IgD-negative memory B cell (primary cell): Measurements from ENCODE around the gene ILDR1. TPM values are rescaled to one million over a fixed set of nuclear protein-coding genes. Genes with fewer than 3 reads are reported as not detected.
"Not testable (repeated sequence)": the region's sequence is repeated elsewhere in the genome, so short reads cannot be mapped to it uniquely, and the experiment has no call there.

ENCODE experiments used
- H3K27ac Mint-ChIP-seq, 3 donors: one replicate each; pipeline ENCODE4 v1.8.0; 2020 to 2022; ENCODE audit warnings: mild to moderate bottlenecking in 3 of 3, mixed read lengths in 3 of 3, moderate library complexity in 1 of 3
- H3K27me3 Mint-ChIP-seq: one replicate; pipeline ENCODE4 v1.8.0; 2021; ENCODE audit warnings: mixed read lengths
- H3K36me3 Mint-ChIP-seq: one replicate; pipeline ENCODE4 v1.8.0; 2020; ENCODE audit warnings: mild to moderate bottlenecking, mixed read lengths
- H3K4me1 Mint-ChIP-seq, 3 donors: one replicate each; pipeline ENCODE4 v1.8.0; 2020 to 2022; ENCODE audit warnings: mixed read lengths in 3 of 3, mild to moderate bottlenecking in 1 of 3
- H3K4me3 Mint-ChIP-seq, 4 donors: one replicate each; pipeline ENCODE4 v1.8.0; 2020 to 2022; ENCODE audit warnings: mild to moderate bottlenecking in 4 of 4, mixed read lengths in 4 of 4, moderate library complexity in 3 of 4
- H3K9me3 Mint-ChIP-seq, 3 donors: one replicate each; pipeline ENCODE4 v1.8.0; 2020 to 2021; ENCODE audit warnings: mixed read lengths in 3 of 3, mild to moderate bottlenecking in 1 of 3
- polyA plus RNA-seq: library from polyadenylated mRNA; unstranded; fragments of 300-500 nt; fragmentation: Illumina TruSeq; gene quantifications from one replicate; pipeline ENCODE4 v1.2.3, GENCODE V29; 2021

The ILDR1 gene
- polyA plus RNA-seq, 1 donor from 2014 or later = 4.0 TPM

DNA sequence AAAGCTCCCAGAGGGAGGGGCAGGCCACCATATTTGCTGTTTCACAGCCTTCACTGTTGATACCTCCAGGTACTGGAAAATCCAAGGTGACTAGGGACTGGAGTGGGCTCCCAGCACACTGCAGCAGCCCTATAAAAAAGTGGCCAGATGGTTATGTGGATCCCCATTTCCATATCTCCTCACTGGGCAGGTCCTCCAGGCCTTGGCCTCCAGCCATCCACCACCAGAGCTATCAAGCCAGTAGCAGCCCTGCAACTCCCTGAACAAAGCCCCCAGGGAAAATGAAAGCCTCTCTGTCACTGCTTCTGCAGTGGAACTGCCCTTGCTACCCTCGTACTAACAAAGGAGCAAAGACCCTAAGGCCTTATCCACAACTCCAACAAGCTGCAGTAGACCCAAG, 58.4 kb downstream of the ILDR1 start:
- Mint-ChIP-seq H3K4me3 (no peak overlapping the region), H3K4me1 (no peaks in the 10 kb centered on the region), H3K27me3 (no peaks in the 10 kb centered on the region), H3K27ac (no peak overlapping the region), H3K36me3 (peaks cover 14% of the 10 kb centered on the region), H3K9me3 (peaks cover 3 to 26% (median 5%) of the 10 kb centered on the region in 3 donors)

DNA sequence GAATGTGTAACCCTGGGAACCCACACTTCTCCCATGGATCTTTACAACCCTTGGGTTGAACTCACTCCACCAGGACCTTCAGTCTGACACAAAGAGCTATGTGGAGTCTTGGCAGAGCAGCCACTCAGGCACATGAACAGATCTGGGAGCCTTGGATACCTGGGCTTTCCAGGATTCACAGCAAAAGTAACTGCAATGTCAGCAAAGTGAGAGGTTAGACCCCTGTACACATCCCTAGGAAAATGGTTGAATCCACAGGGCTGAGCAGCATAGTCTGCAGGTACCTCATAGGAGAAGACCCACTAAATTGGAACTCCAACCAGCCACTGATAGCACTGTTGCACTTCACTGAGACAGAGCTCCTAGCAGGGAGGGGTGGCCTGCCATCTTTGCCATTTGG, 59.6 kb downstream of the ILDR1 start:
- no peak overlapping the region for H3K27ac Mint-ChIP-seq
- H3K4me3 Mint-ChIP-seq = no peak overlapping the region
- peaks cover 17% of the 10 kb centered on the region for H3K36me3 Mint-ChIP-seq
- H3K4me1 Mint-ChIP-seq = peaks cover 5 to 7% (median 6%) of the 10 kb centered on the region in 3 donors
- peaks cover 3 to 26% (median 5%) of the 10 kb centered on the region in 3 donors for H3K9me3 Mint-ChIP-seq
- no peaks in the 10 kb centered on the region for H3K27me3 Mint-ChIP-seq

DNA sequence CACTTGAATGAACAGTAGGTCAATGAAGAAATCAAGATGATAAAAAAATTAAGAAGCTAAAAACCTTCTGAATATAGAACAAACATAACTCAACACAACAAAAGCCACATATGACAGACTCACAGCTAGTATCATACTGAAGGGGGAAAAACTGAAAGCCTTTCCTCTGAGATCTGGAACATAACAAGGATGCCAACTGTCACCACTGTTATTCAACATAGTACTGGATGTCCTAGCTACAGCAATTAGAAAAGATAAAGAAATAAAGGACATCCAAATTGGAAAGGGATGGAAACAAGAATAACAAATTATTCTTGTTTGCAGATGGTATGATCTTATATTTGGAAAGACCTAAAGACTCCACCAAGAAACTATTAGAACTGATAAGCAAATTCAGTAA, 60.8 kb downstream of the ILDR1 start:
- no peak overlapping the region for H3K27ac Mint-ChIP-seq
- peaks cover 16% of the 10 kb centered on the region for H3K36me3 Mint-ChIP-seq
- H3K4me3 Mint-ChIP-seq = no peak overlapping the region
- no peaks in the 10 kb centered on the region for H3K27me3 Mint-ChIP-seq
- peaks cover 2 to 24% (median 3%) of the 10 kb centered on the region in 3 donors for H3K9me3 Mint-ChIP-seq
- H3K4me1 Mint-ChIP-seq = peaks cover 13 to 14% (median 14%) of the 10 kb centered on the region in 3 donors

GRCh38 chr3:121958801-121959200, 63.2 kb downstream of the ILDR1 start:
- Mint-ChIP-seq H3K4me3 (no peak overlapping the region), H3K27me3 (no peaks in the 10 kb centered on the region), H3K4me1 (peaks cover 14 to 16% (median 15%) of the 10 kb centered on the region in 3 donors), H3K27ac (peak overlapping the region in 1 of 3 donors; percentile 79), H3K9me3 (peaks cover 3 to 22% (median 7%) of the 10 kb centered on the region in 3 donors), H3K36me3 (peaks cover 22% of the 10 kb centered on the region)

DNA sequence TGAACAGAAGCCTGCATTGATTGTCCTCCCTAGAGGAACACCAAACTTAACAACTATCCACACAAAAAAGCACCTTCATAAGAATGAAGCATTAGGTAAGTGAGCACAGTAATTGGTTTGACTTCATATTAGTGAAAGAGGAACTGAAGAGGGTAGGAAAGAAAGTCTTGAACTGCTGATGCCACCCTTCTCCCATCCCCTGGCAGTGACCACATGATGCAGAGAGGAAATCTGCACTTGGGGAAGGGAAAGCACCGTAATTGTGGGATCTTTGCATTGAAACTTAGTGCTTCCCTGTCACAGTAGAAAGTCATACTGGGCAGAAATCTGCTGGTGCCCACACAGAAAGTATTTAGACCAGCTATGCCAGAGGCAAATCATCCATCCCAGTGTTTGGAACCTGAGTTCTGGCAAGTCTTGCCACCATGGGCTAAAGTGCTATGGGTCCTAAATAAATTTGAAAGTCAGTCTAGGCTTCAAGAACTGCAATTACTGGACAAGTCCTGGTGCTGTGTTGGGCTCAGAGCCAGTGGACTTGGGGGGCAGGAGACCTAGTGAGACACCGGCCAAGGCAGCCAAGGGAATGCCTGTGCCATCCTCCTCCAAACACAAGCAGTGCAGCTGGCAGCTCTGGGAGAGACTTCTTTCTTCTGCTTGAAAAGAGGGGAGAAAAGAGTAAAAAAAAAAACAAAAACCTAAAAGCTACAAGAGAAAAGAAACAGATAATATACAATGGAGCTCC, 64.2 kb downstream of the ILDR1 start:
- Mint-ChIP-seq H3K36me3 (peaks cover 24% of the 10 kb centered on the region), H3K4me1 (peaks cover 14 to 16% (median 15%) of the 10 kb centered on the region in 3 donors), H3K9me3 (peaks cover 3 to 22% (median 7%) of the 10 kb centered on the region in 3 donors), H3K4me3 (peak overlapping the region in 1 of 4 donors; percentile 5), H3K27me3 (no peaks in the 10 kb centered on the region), H3K27ac (peak overlapping the region in 1 of 3 donors; percentile 31)

DNA sequence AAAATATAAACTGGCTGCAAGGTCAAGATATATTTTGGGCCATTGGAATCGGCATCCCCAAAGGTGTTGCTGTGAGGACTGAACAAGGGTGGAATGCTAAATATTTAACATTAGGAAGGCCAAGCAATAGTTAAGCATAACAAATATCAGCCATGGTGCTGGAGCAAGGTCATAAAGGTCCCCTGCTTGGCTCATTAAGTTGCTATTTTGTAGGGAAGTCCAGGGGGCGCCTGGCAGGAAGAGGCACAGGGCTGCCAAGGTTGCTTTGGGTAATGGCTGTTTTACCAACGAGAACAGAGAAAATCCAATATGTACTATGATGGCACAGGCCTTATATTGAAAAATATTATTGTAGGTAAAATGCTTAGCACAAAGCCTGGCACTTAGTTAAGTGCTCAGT, 65.7 kb downstream of the ILDR1 start:
- H3K4me1 Mint-ChIP-seq = peaks cover 14 to 16% (median 15%) of the 10 kb centered on the region in 3 donors
- peaks cover 21% of the 10 kb centered on the region for H3K36me3 Mint-ChIP-seq
- H3K4me3 Mint-ChIP-seq = no peak overlapping the region
- H3K27ac Mint-ChIP-seq = no peak overlapping the region
- H3K9me3 Mint-ChIP-seq = peaks cover 3 to 16% (median 9%) of the 10 kb centered on the region in 3 donors
- no peaks in the 10 kb centered on the region for H3K27me3 Mint-ChIP-seq

GRCh38 chr3:121951291-121951919, 70.6 kb downstream of the ILDR1 start:
- H3K36me3 Mint-ChIP-seq = peaks cover 18% of the 10 kb centered on the region
- peaks cover 4 to 15% (median 9%) of the 10 kb centered on the region in 3 donors for H3K9me3 Mint-ChIP-seq
- H3K27ac Mint-ChIP-seq = no peak overlapping the region
- no peaks in the 10 kb centered on the region for H3K27me3 Mint-ChIP-seq
- H3K4me1 Mint-ChIP-seq = peaks cover 0 to 3% (median 2%) of the 10 kb centered on the region in 3 donors
- H3K4me3 Mint-ChIP-seq = no peak overlapping the region

DNA sequence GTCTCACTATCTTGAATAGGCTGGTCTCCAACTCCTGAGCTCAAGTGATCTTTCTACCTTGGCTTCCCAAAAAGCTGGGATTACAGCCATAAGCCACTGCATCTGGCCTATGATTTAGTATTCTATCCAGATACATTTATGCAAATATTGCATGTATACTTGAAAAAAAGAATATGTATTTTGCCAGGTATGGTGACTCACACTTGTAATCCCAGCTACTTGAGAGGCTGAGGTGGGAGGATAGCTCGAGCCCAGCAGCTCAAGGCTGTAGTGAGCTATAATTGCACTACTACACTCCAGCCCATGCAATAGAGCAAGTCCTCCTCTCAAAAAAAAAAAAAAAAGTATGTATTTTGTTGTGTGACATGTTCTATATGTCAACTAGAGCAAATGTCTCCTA, 73.4 kb downstream of the ILDR1 start:
- Mint-ChIP-seq H3K27me3 (no peaks in the 10 kb centered on the region), H3K4me3 (no peak overlapping the region), H3K36me3 (peaks cover 8% of the 10 kb centered on the region), H3K27ac (no peak overlapping the region), H3K4me1 (no peaks in the 10 kb centered on the region), H3K9me3 (peaks cover 2 to 11% (median 2%) of the 10 kb centered on the region in 3 donors)

GRCh38 chr3:121943431-121943830, 78.6 kb downstream of the ILDR1 start:
- Mint-ChIP-seq H3K9me3 (no peaks in the 10 kb centered on the region), H3K36me3 (peaks cover 19% of the 10 kb centered on the region), H3K27ac (no peak overlapping the region), H3K4me3 (no peak overlapping the region), H3K4me1 (no peaks in the 10 kb centered on the region), H3K27me3 (no peaks in the 10 kb centered on the region)

GRCh38 chr3:121942116-121942786, 79.8 kb downstream of the ILDR1 start:
- H3K27me3 Mint-ChIP-seq = no peaks in the 10 kb centered on the region
- no peak overlapping the region for H3K27ac Mint-ChIP-seq
- peaks cover 22% of the 10 kb centered on the region for H3K36me3 Mint-ChIP-seq
- no peaks in the 10 kb centered on the region for H3K9me3 Mint-ChIP-seq
- H3K4me1 Mint-ChIP-seq = no peaks in the 10 kb centered on the region
- no peak overlapping the region for H3K4me3 Mint-ChIP-seq

GRCh38 chr3:121941592-121941991, 80.5 kb downstream of the ILDR1 start:
- Mint-ChIP-seq H3K9me3 (no peaks in the 10 kb centered on the region), H3K36me3 (peaks cover 22% of the 10 kb centered on the region), H3K4me3 (no peak overlapping the region)

GRCh38 chr3:121938141-121938855, 83.7 kb downstream of the ILDR1 start:
- Mint-ChIP-seq H3K36me3 (peaks cover 24% of the 10 kb centered on the region), H3K27ac (peak overlapping the region in 1 of 3 donors; percentile 10)
- not testable (repeated sequence) for H3K9me3 Mint-ChIP-seq, H3K4me3 Mint-ChIP-seq, H3K27me3 Mint-ChIP-seq, H3K4me1 Mint-ChIP-seq

More at GRCh38 chr3:121941592-121941991, 80.5 kb downstream of the ILDR1 start:
- no peaks in the 10 kb centered on the region for H3K27me3 Mint-ChIP-seq
- H3K4me1 Mint-ChIP-seq = no peaks in the 10 kb centered on the region
- no peak overlapping the region for H3K27ac Mint-ChIP-seq
